CD8-positive, alpha-beta memory T cell (primary cell): ENCODE results near the gene EXT2. TPM values are rescaled to one million over a fixed set of nuclear protein-coding genes. Genes with fewer than 3 reads are reported as not detected.

Source experiments
- CTCF ChIA-PET: fragments of 350-600 bp; sonication (Branson Sonifier 250); formaldehyde crosslinking; loops from one replicate; lab custom pipeline; 2021; ENCODE audit warnings: antibody characterized with exemption; lab: Charles Lee
- POLR2A ChIA-PET: fragments of 350-600 bp; sonication (Branson Sonifier 250); formaldehyde crosslinking; loops from one replicate; lab custom pipeline; 2021; ENCODE audit warnings: antibody characterized with exemption; lab: Charles Lee
- DNase-seq, 5 donors: peaks; one replicate each; pipeline versions ENCODE4 v3.0.0 to v3.0.0-alpha.2; 2020 to 2022; ENCODE audit warnings: mixed read lengths in 1 of 5
- H3K27ac ChIP-seq: one replicate; pipeline ENCODE4 v1.7.0; 2013; ENCODE audit warnings: low read depth, mild to moderate bottlenecking, low read length, moderate library complexity
- H3K27me3 ChIP-seq: 2 replicates; pipeline ENCODE4 v1.7.0; 2013; ENCODE audit warnings: low read length, mild to moderate bottlenecking; ENCODE audit not compliant: insufficient read depth, poor library complexity, severe bottlenecking
- H3K36me3 ChIP-seq: 2 replicates; pipeline ENCODE4 v1.7.0; 2013; ENCODE audit warnings: mild to moderate bottlenecking, low read length, moderate library complexity; ENCODE audit not compliant: insufficient read depth
- H3K4me1 ChIP-seq: 2 replicates; pipeline ENCODE4 v1.7.0; 2013; ENCODE audit warnings: mild to moderate bottlenecking, low read length, moderate library complexity; ENCODE audit not compliant: insufficient read depth
- H3K4me3 ChIP-seq: 2 replicates; pipeline ENCODE4 v1.7.0; 2013; ENCODE audit warnings: mild to moderate bottlenecking, low read length
- H3K9me3 ChIP-seq: 2 replicates; pipeline ENCODE4 v1.7.0; 2013; ENCODE audit warnings: mild to moderate bottlenecking, low read length
- H3K27ac Mint-ChIP-seq, 8 donors: one replicate each; pipeline ENCODE4 v1.8.0; 2020 to 2021; ENCODE audit warnings: mixed read lengths in 8 of 8, mild to moderate bottlenecking in 6 of 8, inconsistent platforms in 3 of 8, moderate library complexity in 3 of 8
- H3K27me3 Mint-ChIP-seq, 2 donors: one replicate each; pipeline ENCODE4 v1.8.0; 2020 to 2021; ENCODE audit warnings: mixed read lengths in 2 of 2, mild to moderate bottlenecking in 1 of 2, moderate library complexity in 1 of 2
- H3K36me3 Mint-ChIP-seq, 3 donors: one replicate each; pipeline ENCODE4 v1.8.0; 2020 to 2021; ENCODE audit warnings: mixed read lengths in 3 of 3, inconsistent platforms in 1 of 3, mild to moderate bottlenecking in 1 of 3
- H3K4me1 Mint-ChIP-seq, 3 donors: one replicate each; pipeline ENCODE4 v1.8.0; 2020 to 2021; ENCODE audit warnings: mixed read lengths in 3 of 3, inconsistent platforms in 1 of 3, mild to moderate bottlenecking in 1 of 3
- H3K4me3 Mint-ChIP-seq, 7 donors: one replicate each; pipeline ENCODE4 v1.8.0; 2020 to 2021; ENCODE audit warnings: mixed read lengths in 7 of 7, mild to moderate bottlenecking in 6 of 7, moderate library complexity in 4 of 7, inconsistent platforms in 2 of 7
- H3K9me3 Mint-ChIP-seq, 5 donors: one replicate each; pipeline ENCODE4 v1.8.0; 2020 to 2022; ENCODE audit warnings: mixed read lengths in 5 of 5, mild to moderate bottlenecking in 3 of 5, moderate library complexity in 2 of 5, inconsistent platforms in 1 of 5
- polyA plus RNA-seq: library from polyadenylated mRNA; unstranded; fragments of 300-500 nt; fragmentation: Illumina TruSeq; gene quantifications from one replicate; pipeline ENCODE4 v1.2.3, GENCODE V29; 2021
- total RNA-seq, 2 experiments: library from RNA; stranded (reverse); gene quantifications; one replicate each; pipeline ENCODE4 v1.2.3, GENCODE V29; 2021

EXT2 gene
- total and polyA plus RNA-seq, 3 experiments from 2014 or later, result 37.4 to 46.6 (median 38.5) TPM

- no peak for DNase-seq
- Mint-ChIP-seq H3K4me1 (no peaks in the 10 kb centered on the region), H3K4me3 (no peak overlapping the region), H3K27ac (no peak overlapping the region), H3K36me3 (peaks cover 0 to 12% (median 0%) of the 10 kb centered on the region in 3 donors), H3K9me3 (peaks cover 0 to 2% (median 0%) of the 10 kb centered on the region in 5 donors), H3K27me3 (peaks cover 4 to 5% of the 10 kb centered on the region in 2 donors)
- POLR2A ChIA-PET, result interaction anchor here (0.5 kb wide), 1 partner anchor 96 kb away, joined by 6 read pairs; no protein-coding TSS in a partner anchor
- no peak overlapping the region for H3K4me3 ChIP-seq
- no peaks in the 10 kb centered on the region for H3K36me3 ChIP-seq
- H3K9me3 ChIP-seq, result no peaks in the 10 kb centered on the region
- no peak overlapping the region for H3K27ac ChIP-seq
- no peaks in the 10 kb centered on the region for H3K4me1 ChIP-seq
- no peaks in the 10 kb centered on the region for H3K27me3 ChIP-seq
- CTCF ChIA-PET, result no interaction called here
Measured at GRCh38 chr11:44268614-44269080, 173.2 kb downstream of the EXT2 start.

GRCh38 chr11:44269369-44270351 lies 174.2 kb downstream of the EXT2 start:
- H3K27ac Mint-ChIP-seq, result no peak overlapping the region
- Histone ChIP-seq H3K27ac (peak overlapping the region; percentile 57), H3K36me3 (no peaks in the 10 kb centered on the region), H3K9me3 (no peaks in the 10 kb centered on the region), H3K4me1 (no peaks in the 10 kb centered on the region), H3K4me3 (no peak overlapping the region), H3K27me3 (no peaks in the 10 kb centered on the region)
- peaks cover 0 to 12% (median 0%) of the 10 kb centered on the region in 3 donors for H3K36me3 Mint-ChIP-seq
- no peak overlapping the region for H3K4me3 Mint-ChIP-seq
- H3K4me1 Mint-ChIP-seq, result no peaks in the 10 kb centered on the region
- no peak for DNase-seq
- peaks cover 4 to 5% of the 10 kb centered on the region in 2 donors for H3K27me3 Mint-ChIP-seq
- peaks cover 0 to 2% (median 0%) of the 10 kb centered on the region in 5 donors for H3K9me3 Mint-ChIP-seq
- POLR2A ChIA-PET, result no interaction called here
- CTCF ChIA-PET, result no interaction called here

GRCh38 chr11:44270403-44271273 lies 175.2 kb downstream of the EXT2 start:
- Mint-ChIP-seq H3K4me3 (no peak overlapping the region), H3K9me3 (peaks cover 0 to 2% (median 0%) of the 10 kb centered on the region in 5 donors), H3K4me1 (no peaks in the 10 kb centered on the region), H3K36me3 (peaks cover 0 to 12% (median 0%) of the 10 kb centered on the region in 3 donors), H3K27me3 (peaks cover 4 to 5% of the 10 kb centered on the region in 2 donors), H3K27ac (peak overlapping the region in 1 of 8 donors; percentile 4)
- Histone ChIP-seq H3K27me3 (no peaks in the 10 kb centered on the region), H3K27ac (peak overlapping the region; percentile 57), H3K4me3 (no peak overlapping the region), H3K4me1 (no peaks in the 10 kb centered on the region), H3K36me3 (no peaks in the 10 kb centered on the region), H3K9me3 (no peaks in the 10 kb centered on the region)
- CTCF ChIA-PET, result no interaction called here
- no peak for DNase-seq
- POLR2A ChIA-PET, result no interaction called here

GRCh38 chr11:44271286-44271685 lies 175.8 kb downstream of the EXT2 start:
- Histone ChIP-seq H3K36me3 (no peaks in the 10 kb centered on the region), H3K4me3 (no peak overlapping the region), H3K4me1 (no peaks in the 10 kb centered on the region), H3K27me3 (no peaks in the 10 kb centered on the region), H3K27ac (no peak overlapping the region), H3K9me3 (no peaks in the 10 kb centered on the region)
- CTCF ChIA-PET, result interaction anchor here (0.8 kb wide), 1 partner anchor 36 kb away, joined by 3 read pairs; no protein-coding TSS in a partner anchor
- peaks cover 0 to 2% (median 0%) of the 10 kb centered on the region in 5 donors for H3K9me3 Mint-ChIP-seq
- peaks cover 4 to 8% of the 10 kb centered on the region in 2 donors for H3K27me3 Mint-ChIP-seq
- H3K27ac Mint-ChIP-seq, result peak overlapping the region in 1 of 8 donors; percentile 4
- H3K4me1 Mint-ChIP-seq, result no peaks in the 10 kb centered on the region
- POLR2A ChIA-PET, result no interaction called here
- no peak for DNase-seq
- H3K4me3 Mint-ChIP-seq, result no peak overlapping the region
- H3K36me3 Mint-ChIP-seq, result peaks cover 0 to 12% (median 0%) of the 10 kb centered on the region in 3 donors

- CTCF ChIA-PET, result no interaction called here
- no peaks in the 10 kb centered on the region for H3K4me1 Mint-ChIP-seq
- Histone ChIP-seq H3K4me3 (no peak overlapping the region), H3K27me3 (no peaks in the 10 kb centered on the region), H3K4me1 (no peaks in the 10 kb centered on the region), H3K36me3 (no peaks in the 10 kb centered on the region), H3K9me3 (no peaks in the 10 kb centered on the region), H3K27ac (no peak overlapping the region)
- H3K27me3 Mint-ChIP-seq, result peaks cover 0 to 8% of the 10 kb centered on the region in 2 donors
- H3K36me3 Mint-ChIP-seq, result peaks cover 0 to 12% (median 0%) of the 10 kb centered on the region in 3 donors
- H3K4me3 Mint-ChIP-seq, result no peak overlapping the region
- DNase-seq, result no peak
- no peak overlapping the region for H3K27ac Mint-ChIP-seq
- POLR2A ChIA-PET, result no interaction called here
- peaks cover 0 to 2% (median 0%) of the 10 kb centered on the region in 5 donors for H3K9me3 Mint-ChIP-seq
Measured at GRCh38 chr11:44274404-44274803, 178.9 kb downstream of the EXT2 start.

GRCh38 chr11:44275241-44275640 lies 179.8 kb downstream of the EXT2 start:
- no peak overlapping the region for H3K4me3 ChIP-seq
- Mint-ChIP-seq H3K9me3 (peaks cover 0 to 2% (median 0%) of the 10 kb centered on the region in 5 donors), H3K4me1 (no peaks in the 10 kb centered on the region), H3K4me3 (no peak overlapping the region), H3K36me3 (peaks cover 0 to 12% (median 0%) of the 10 kb centered on the region in 3 donors), H3K27ac (no peak overlapping the region), H3K27me3 (peaks cover 0 to 8% of the 10 kb centered on the region in 2 donors)
- no peaks in the 10 kb centered on the region for H3K36me3 ChIP-seq
- POLR2A ChIA-PET, result no interaction called here
- CTCF ChIA-PET, result interaction anchor here (0.8 kb wide), 1 partner anchor 10 kb away, joined by 4 read pairs; no protein-coding TSS in a partner anchor
- H3K27me3 ChIP-seq, result no peaks in the 10 kb centered on the region
- no peak for DNase-seq
- H3K4me1 ChIP-seq, result no peaks in the 10 kb centered on the region
- H3K27ac ChIP-seq, result no peak overlapping the region
- no peaks in the 10 kb centered on the region for H3K9me3 ChIP-seq

GRCh38 chr11:44275961-44276550 lies 180.6 kb downstream of the EXT2 start:
- no peak for DNase-seq
- ChIA-PET CTCF (interaction anchor here (0.8 kb wide), 2 partner anchors 10 to 28 kb away, joined by 3 to 4 read pairs; no protein-coding TSS in a partner anchor), POLR2A (no interaction called here)
- Histone ChIP-seq H3K4me3 (no peak overlapping the region), H3K4me1 (no peaks in the 10 kb centered on the region), H3K27me3 (no peaks in the 10 kb centered on the region), H3K9me3 (no peaks in the 10 kb centered on the region), H3K36me3 (no peaks in the 10 kb centered on the region), H3K27ac (no peak overlapping the region)
- H3K9me3 Mint-ChIP-seq, result peaks cover 0 to 2% (median 0%) of the 10 kb centered on the region in 5 donors
- peaks cover 1 to 7% of the 10 kb centered on the region in 2 donors for H3K27me3 Mint-ChIP-seq
- peaks cover 0 to 12% (median 0%) of the 10 kb centered on the region in 3 donors for H3K36me3 Mint-ChIP-seq
- no peak overlapping the region for H3K27ac Mint-ChIP-seq
- no peak overlapping the region for H3K4me3 Mint-ChIP-seq
- H3K4me1 Mint-ChIP-seq, result no peaks in the 10 kb centered on the region
